ENCODE results near the gene LRTM2. TPM values are rescaled to one million over a fixed set of nuclear protein-coding genes. Genes with fewer than 3 reads are reported as not detected.

Gene LRTM2
- total and polyA plus RNA-seq, 2 of the 4 experiments (the other 2 are of a cell fraction), result not detected

- Histone ChIP-seq H4K5ac (ENCODE audit: low read depth, low read length) (no peak overlapping the region), H2BK120ac (ENCODE audit: low read depth, low read length) (no peak overlapping the region), H3K14ac (replicated peaks; ENCODE audit: low read depth, low read length) (no peak overlapping the region), H2AK5ac (ENCODE audit: low read depth, low read length) (no peak overlapping the region), H4K8ac (ENCODE audit: low read depth in 2 of 2, low read length in 2 of 2) (no peak overlapping the region), H3K27ac (ENCODE audit: insufficient read depth, low read length) (no peak overlapping the region), H3K56ac (ENCODE audit: extremely low read depth, insufficient read depth, low read length) (no peak overlapping the region), H2AK9ac (replicated peaks; ENCODE audit: low read depth, low read length, poor library complexity) (no peak overlapping the region), H3K27me3 (ENCODE audit: control insufficient read depth, insufficient read depth, low read length) (no peaks in the 10 kb centered on the region; the same call in 1 of the 2 replicates), H3K9me3 (ENCODE audit: control insufficient read depth, insufficient read depth, low read length) (no peaks in the 10 kb centered on the region), H2BK15ac (ENCODE audit: low read depth, low read length) (no peak overlapping the region), H3K9me1 (ENCODE audit: insufficient read depth, low read length) (peaks cover 4% of the 10 kb centered on the region; the same call in 1 of the 2 replicates), H4K20me1 (ENCODE audit: insufficient read depth, low read length) (no peaks in the 10 kb centered on the region), H2AFZ (replicated peaks; ENCODE audit: low read length, poor library complexity) (no peak overlapping the region), H2BK20ac (ENCODE audit: low read depth, low read length) (no peak overlapping the region), H3K4me3 (ENCODE audit: insufficient read depth, low read depth, low read length) (no peak overlapping the region), H3K36me3 (ENCODE audit: control insufficient read depth, insufficient read depth, low read length) (no peaks in the 10 kb centered on the region), H3K4me1 (ENCODE audit: control insufficient read depth, insufficient read depth, low read length) (peaks cover 4% of the 10 kb centered on the region; the same call in 1 of the 2 replicates), H3K18ac (ENCODE audit: low read depth, low read length) (no peak overlapping the region), H3K4ac (ENCODE audit: low read depth, low read length) (no peak overlapping the region), H4K91ac (ENCODE audit: insufficient read depth, low read depth, low read length) (no peak overlapping the region), H3K23ac (ENCODE audit: low read depth, low read length) (no peak overlapping the region), H3K79me1 (ENCODE audit: low read depth in 1 of 2, low read length in 2 of 2) (0 out of 4 replicates have a peak, but pooled peaks cover 0 to 3% of the 10 kb centered on the region in 2 experiments), H2BK5ac (ENCODE audit: low read depth, low read length, poor library complexity, severe bottlenecking) (no peak overlapping the region), H3K9ac (ENCODE audit: low read depth, low read length) (no peak overlapping the region), H3K4me2 (ENCODE audit: low read depth, low read length) (no peak overlapping the region)
- BruUV-seq (replicated peaks), result no TSS peak
- POLR2A ChIA-PET (ENCODE audit: unreplicated experiment), result no interaction called here
- 93% methylated on average over 6 of the region's 6 CpGs; no CpG with 5 or more reads in 1 of the 2 experiments for WGBS, 2 experiments (ENCODE audit: extremely low coverage in 2 of 2, insufficient read length in 1 of 2)
- ATAC-seq (ENCODE audit: low read depth) (no peak), DNase-seq (no peak)
- dilution Hi-C loops (cut with HindIII; ENCODE audit: low sequenced_read_pairs, unreplicated experiment) (no loop called here), intact Hi-C loops (cut with micrococcal nuclease) (loop anchor here (5.0 kb wide), 1 partner anchor 254 kb away; the partner anchor contains the start of gene CACNA1C), in situ Hi-C loops (cut with MboI; ENCODE audit: low sequenced_read_pairs) (no loop called here)
- no peak for TF ChIP-seq CHD1 (IDR thresholded peaks at IDR 0.05; ENCODE audit: low read depth, low read length)
- CTCF ChIA-PET, result interaction anchor here (0.6 kb wide), 1 partner anchor 896 kb away, joined by 5 read pairs; no protein-coding TSS in a partner anchor
Measured at GRCh38 chr12:1798641-1799020, 21.7 kb upstream of the LRTM2 start.

All from IMR-90 (cell line).